Superior temporal gyrus (tissue), 1 donor: ENCODE results near the gene KCNIP1.

Source experiments
- DNase-seq: peaks from one replicate; pipeline ENCODE4 v3.0.0-alpha.2; 2016; ENCODE audit errors: extremely low spot score

The KCNIP1 gene

GRCh38 chr5:170508660-170509347 lies 5.0 kb downstream of the KCNIP1 start:
- DNase-seq, result no peak

GRCh38 chr5:170509348-170509660 lies 5.5 kb downstream of the KCNIP1 start:
- DNase-seq, result no peak

GRCh38 chr5:170510126-170510525 lies 6.3 kb downstream of the KCNIP1 start:
- no peak for DNase-seq

GRCh38 chr5:170510559-170510958 lies 6.7 kb downstream of the KCNIP1 start:
- DNase-seq, result no peak

GRCh38 chr5:170511551-170512258 lies 7.9 kb downstream of the KCNIP1 start:
- DNase-seq, result no peak

- no peak for DNase-seq
Measured at GRCh38 chr5:170513856-170514525, 10.2 kb downstream of the KCNIP1 start.

- DNase-seq, result no peak
Measured at GRCh38 chr5:170517411-170517810, 13.6 kb downstream of the KCNIP1 start.

- DNase-seq, result no peak
Measured at GRCh38 chr5:170518277-170518676, 14.5 kb downstream of the KCNIP1 start.

GRCh38 chr5:170519549-170519948 lies 15.7 kb downstream of the KCNIP1 start:
- no peak for DNase-seq

GRCh38 chr5:170520372-170520771 lies 16.6 kb downstream of the KCNIP1 start:
- DNase-seq, result no peak

GRCh38 chr5:170522211-170523141 lies 18.7 kb downstream of the KCNIP1 start:
- DNase-seq, result no peak

GRCh38 chr5:170523142-170523551 lies 19.3 kb downstream of the KCNIP1 start:
- DNase-seq, result peak; percentile 69

GRCh38 chr5:170523830-170524229 lies 20.0 kb downstream of the KCNIP1 start:
- DNase-seq, result no peak

GRCh38 chr5:170524576-170524975 lies 20.8 kb downstream of the KCNIP1 start:
- no peak for DNase-seq

- no peak for DNase-seq
Measured at GRCh38 chr5:170525470-170526211, 21.8 kb downstream of the KCNIP1 start.

- DNase-seq, result no peak
Measured at GRCh38 chr5:170527991-170528390, 24.2 kb downstream of the KCNIP1 start.

- no peak for DNase-seq
Measured at GRCh38 chr5:170528976-170529375, 25.2 kb downstream of the KCNIP1 start.

- no peak for DNase-seq
Measured at GRCh38 chr5:170532935-170533334, 29.1 kb downstream of the KCNIP1 start.

GRCh38 chr5:170533383-170533782 lies 29.6 kb downstream of the KCNIP1 start:
- DNase-seq, result no peak

GRCh38 chr5:170534177-170534576 lies 30.4 kb downstream of the KCNIP1 start:
- no peak for DNase-seq

- DNase-seq, result no peak
Measured at GRCh38 chr5:170534941-170535340, 31.1 kb downstream of the KCNIP1 start.
